CD14-positive monocyte (primary cell): ENCODE measurements around the gene PCBP3. TPM values are rescaled to one million over a fixed set of nuclear protein-coding genes. Genes with fewer than 3 reads are reported as not detected.

Experiments
- DNase-seq, 3 donors: peaks; one replicate each; pipeline ENCODE4 v3.0.0-alpha.2; 2011 to 2022
- H2AFZ ChIP-seq: 2 replicates; pipeline ENCODE4 v1.6.0; 2012; ENCODE audit warnings: mild to moderate bottlenecking, low read depth, low read length, inconsistent platforms; ENCODE audit not compliant: insufficient read depth, poor library complexity, severe bottlenecking
- H3K27ac ChIP-seq, 2 donors: 1 replicate in 1 of 2; 2 replicates in 1 of 2; pipeline ENCODE4 v1.5.1; 2012 to 2013; ENCODE audit warnings: low read length in 2 of 2, control low read depth in 1 of 2, inconsistent platforms in 1 of 2, low read depth in 1 of 2, mild to moderate bottlenecking in 1 of 2
- H3K27me3 ChIP-seq, 2 donors: one replicate each; pipeline versions ENCODE4 v1.6.0 to v1.6.1; 2011 to 2013; ENCODE audit warnings: low read length in 2 of 2; ENCODE audit not compliant: control insufficient read depth in 2 of 2, insufficient read depth in 2 of 2
- H3K36me3 ChIP-seq, 2 donors: replicated peaks in 1 of 2; 1 replicate in 1 of 2; 2 replicates in 1 of 2; pipeline versions ENCODE4 v1.5.1 to v1.6.1; 2012 to 2013; ENCODE audit warnings: low read length in 2 of 2, control low read depth in 1 of 2, inconsistent platforms in 1 of 2, mild to moderate bottlenecking in 1 of 2; ENCODE audit not compliant: insufficient read depth in 2 of 2, control insufficient read depth in 1 of 2
- H3K4me1 ChIP-seq, 2 donors: 1 replicate in 1 of 2; 2 replicates in 1 of 2; pipeline versions ENCODE4 v1.5.1 to v1.6.1; 2012 to 2013; ENCODE audit warnings: low read length in 2 of 2, control low read depth in 1 of 2, inconsistent platforms in 1 of 2, mild to moderate bottlenecking in 1 of 2, moderate library complexity in 1 of 2; ENCODE audit not compliant: insufficient read depth in 2 of 2, control insufficient read depth in 1 of 2
- H3K4me2 ChIP-seq: replicated peaks from 2 replicates; pipeline ENCODE3; 2012; ENCODE audit warnings: low read length, moderate library complexity, mild to moderate bottlenecking; ENCODE audit not compliant: poor library complexity, severe bottlenecking; ENCODE audit errors: extremely low read depth
- H3K4me3 ChIP-seq, 3 experiments: fragments of 200-600 bp in 1 of 3; sonication (generic) in 1 of 3; replicated peaks in 1 of 3; 1 replicate in 2 of 3; 2 replicates in 1 of 3; pipeline ENCODE4 v1.5.1; 2011 to 2013; ENCODE audit warnings: low read length in 3 of 3, mild to moderate bottlenecking in 3 of 3, control low read depth in 2 of 3, low read depth in 2 of 3, inconsistent platforms in 1 of 3, moderate library complexity in 1 of 3
- H3K79me2 ChIP-seq: 2 replicates; pipeline ENCODE4 v1.6.0; 2012; ENCODE audit warnings: mild to moderate bottlenecking, control low read depth, inconsistent platforms, low read length, moderate library complexity; ENCODE audit not compliant: insufficient read depth
- H3K9ac ChIP-seq: 2 replicates; pipeline ENCODE4 v1.6.0; 2017; ENCODE audit warnings: low read length, mild to moderate bottlenecking; ENCODE audit not compliant: insufficient read depth, poor library complexity, severe bottlenecking
- H3K9me3 ChIP-seq, 2 donors: replicated peaks in 1 of 2; 1 replicate in 1 of 2; 2 replicates in 1 of 2; pipeline versions ENCODE4 v1.5.1 to v1.6.1; 2012 to 2013; ENCODE audit warnings: low read length in 2 of 2, control low read depth in 1 of 2; ENCODE audit not compliant: control insufficient read depth in 1 of 2, insufficient read depth in 1 of 2
- H4K20me1 ChIP-seq: 2 replicates; pipeline ENCODE4 v1.6.0; 2012; ENCODE audit warnings: mild to moderate bottlenecking, low read length, control low read depth, moderate library complexity; ENCODE audit not compliant: insufficient read depth
- H3K27ac Mint-ChIP-seq, 7 donors: one replicate each; pipeline ENCODE4 v1.8.0; 2020; ENCODE audit warnings: mild to moderate bottlenecking in 7 of 7, mixed read lengths in 7 of 7, moderate library complexity in 6 of 7, inconsistent platforms in 2 of 7
- H3K27me3 Mint-ChIP-seq, 3 donors: one replicate each; pipeline ENCODE4 v1.8.0; 2021 to 2022; ENCODE audit warnings: low read depth in 3 of 3, mild to moderate bottlenecking in 3 of 3, mixed read lengths in 3 of 3, moderate library complexity in 3 of 3, inconsistent platforms in 1 of 3
- H3K36me3 Mint-ChIP-seq, 2 donors: one replicate each; pipeline ENCODE4 v1.8.0; 2020; ENCODE audit warnings: mixed read lengths in 2 of 2, inconsistent platforms in 1 of 2, mild to moderate bottlenecking in 1 of 2
- H3K4me1 Mint-ChIP-seq: one replicate; pipeline ENCODE4 v1.8.0; 2020; ENCODE audit warnings: mild to moderate bottlenecking, mixed read lengths
- H3K4me3 Mint-ChIP-seq, 2 donors: one replicate each; pipeline ENCODE4 v1.8.0; 2020; ENCODE audit warnings: mild to moderate bottlenecking in 2 of 2, mixed read lengths in 2 of 2, moderate library complexity in 1 of 2
- H3K9me3 Mint-ChIP-seq, 7 donors: one replicate each; pipeline ENCODE4 v1.8.0; 2020 to 2022; ENCODE audit warnings: mixed read lengths in 7 of 7, mild to moderate bottlenecking in 6 of 7, moderate library complexity in 6 of 7, inconsistent platforms in 2 of 7
- WGBS: methylation state at CpG from one replicate; pipeline ENCODE4 v1.1.5; 2013; ENCODE audit warnings: missing lambda C conversion rate; ENCODE audit not compliant: insufficient coverage; 5-methylcytosine and 5-hydroxymethylcytosine counted together
- intact Hi-C, 2 donors: fragments of 100-400 bp; cut with micrococcal nuclease; formaldehyde crosslinking; loops; one replicate each; pipeline versions ENCODE4 v1.15.0 to v1.15.1; 2023
- polyA plus RNA-seq, 3 donors: library from polyadenylated mRNA; depleted of rRNA in 1 of 3; unstranded in 2 of 3; stranded (reverse) in 1 of 3; fragments of 300-500 nt in 2 of 3; fragments of >200 nt in 1 of 3; fragmentation: Illumina TruSeq in 2 of 3; gene quantifications; 1 replicate in 2 of 3; 2 replicates in 1 of 3; pipeline ENCODE4 v1.2.3, GENCODE V29; 2012 to 2021
- TF ChIP-seq, protein P1 (sequence below): fragments of 200-600 bp; IDR thresholded peaks from one replicate; pipeline ENCODE4 v1.8.0; 2022; ENCODE audit warnings: antibody characterized with exemption, mild to moderate bottlenecking

Gene PCBP3
- polyA plus RNA-seq, 3 donors, result 0.34 to 0.49 TPM; not detected in 1

DNA sequence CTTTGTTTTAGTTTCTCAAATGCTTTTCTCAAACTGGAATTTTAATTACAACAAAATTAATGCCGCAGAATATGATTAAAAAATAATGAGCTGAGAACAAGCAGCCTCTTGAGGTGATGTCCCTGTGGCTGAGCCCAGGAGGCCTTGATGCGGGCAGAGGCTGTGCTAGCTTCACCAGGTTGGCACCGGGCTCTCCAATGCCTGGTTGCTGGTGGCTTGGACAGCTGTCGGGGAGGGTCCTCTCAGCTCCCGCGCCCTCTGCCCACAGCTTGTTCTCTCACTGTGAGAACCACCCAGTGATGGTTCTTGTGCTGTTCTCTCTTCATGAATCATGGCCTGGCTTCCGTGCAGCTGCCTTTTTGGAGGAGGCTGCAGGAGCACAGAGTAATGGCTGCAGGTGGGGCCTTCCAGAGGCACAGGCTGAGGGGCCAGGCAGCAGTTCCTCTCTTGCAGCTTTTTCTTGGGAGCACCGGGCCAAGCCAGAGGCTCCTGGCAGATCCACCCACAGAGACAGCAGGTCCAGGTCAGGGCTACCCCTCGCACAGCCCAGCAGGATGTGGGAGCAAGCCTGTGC lies 156.3 kb downstream of the PCBP3 start:
- no peaks in the 10 kb centered on the region for H3K36me3 Mint-ChIP-seq
- no peak overlapping the region for H3K4me3 Mint-ChIP-seq
- Histone ChIP-seq H3K4me2 (no peak overlapping the region), H3K79me2 (no peaks in the 10 kb centered on the region), H3K9ac (no peak overlapping the region), H3K27me3 (no peaks in the 10 kb centered on the region), H3K27ac (no peak overlapping the region), H3K4me1 (no peaks in the 10 kb centered on the region), H3K36me3 (no peaks in the 10 kb centered on the region), H2AFZ (no peak overlapping the region), H4K20me1 (no peaks in the 10 kb centered on the region), H3K9me3 (no peaks in the 10 kb centered on the region), H3K4me3 (no peak overlapping the region)
- no peaks in the 10 kb centered on the region for H3K4me1 Mint-ChIP-seq
- intact Hi-C loops, result loop anchor here in 1 of 2 donors (10.0 kb wide), 1 partner anchor 145 kb away; no protein-coding TSS in a partner anchor
- TF ChIP-seq, protein P1, sequence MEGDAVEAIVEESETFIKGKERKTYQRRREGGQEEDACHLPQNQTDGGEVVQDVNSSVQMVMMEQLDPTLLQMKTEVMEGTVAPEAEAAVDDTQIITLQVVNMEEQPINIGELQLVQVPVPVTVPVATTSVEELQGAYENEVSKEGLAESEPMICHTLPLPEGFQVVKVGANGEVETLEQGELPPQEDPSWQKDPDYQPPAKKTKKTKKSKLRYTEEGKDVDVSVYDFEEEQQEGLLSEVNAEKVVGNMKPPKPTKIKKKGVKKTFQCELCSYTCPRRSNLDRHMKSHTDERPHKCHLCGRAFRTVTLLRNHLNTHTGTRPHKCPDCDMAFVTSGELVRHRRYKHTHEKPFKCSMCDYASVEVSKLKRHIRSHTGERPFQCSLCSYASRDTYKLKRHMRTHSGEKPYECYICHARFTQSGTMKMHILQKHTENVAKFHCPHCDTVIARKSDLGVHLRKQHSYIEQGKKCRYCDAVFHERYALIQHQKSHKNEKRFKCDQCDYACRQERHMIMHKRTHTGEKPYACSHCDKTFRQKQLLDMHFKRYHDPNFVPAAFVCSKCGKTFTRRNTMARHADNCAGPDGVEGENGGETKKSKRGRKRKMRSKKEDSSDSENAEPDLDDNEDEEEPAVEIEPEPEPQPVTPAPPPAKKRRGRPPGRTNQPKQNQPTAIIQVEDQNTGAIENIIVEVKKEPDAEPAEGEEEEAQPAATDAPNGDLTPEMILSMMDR, result no peak
- H3K27me3 Mint-ChIP-seq, result peaks cover 0 to 1% (median 0%) of the 10 kb centered on the region in 3 donors
- no peak overlapping the region for H3K27ac Mint-ChIP-seq
- no peaks in the 10 kb centered on the region for H3K9me3 Mint-ChIP-seq
- DNase-seq, result no peak
- WGBS, result 93% methylated on average over 5 of the region's 9 CpGs

DNA sequence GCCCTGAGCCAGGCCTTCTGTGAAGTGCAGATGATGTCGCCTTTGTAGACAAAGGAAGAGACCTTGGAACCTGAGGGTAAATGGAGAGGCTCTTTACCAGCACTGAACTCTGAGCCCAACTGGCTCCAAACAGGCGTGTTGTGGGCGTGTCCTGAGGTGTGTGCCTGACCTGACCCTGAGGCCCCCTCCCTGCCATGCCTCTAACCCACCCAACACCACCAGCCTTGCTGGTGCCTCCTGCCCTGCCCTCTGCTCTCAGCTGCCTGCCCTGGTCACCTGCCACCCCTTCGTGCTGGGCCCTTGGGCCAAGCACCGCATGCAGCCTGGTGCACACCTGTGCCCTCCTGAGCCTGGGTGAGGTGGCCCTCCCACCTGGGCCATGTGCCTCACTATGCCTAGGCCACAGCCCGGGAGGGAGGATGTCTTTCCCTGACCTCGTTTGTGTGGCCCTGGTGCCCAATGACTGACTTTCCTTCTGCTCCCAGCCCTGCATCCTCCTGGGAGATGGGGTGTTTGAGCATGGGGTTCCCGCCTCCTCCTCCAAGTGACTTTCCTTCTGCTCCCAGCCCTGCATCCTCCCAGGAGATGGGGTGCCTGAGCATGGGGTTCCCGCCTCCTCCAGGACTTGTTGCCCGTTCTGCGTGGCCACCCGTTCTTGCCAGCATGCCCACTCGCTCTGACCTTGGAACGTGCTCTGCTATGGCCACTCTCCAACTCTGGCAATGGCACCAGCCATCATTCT lies 157.0 kb downstream of the PCBP3 start:
- WGBS, result 94% methylated on average over 9 of the region's 14 CpGs
- H3K79me2 ChIP-seq, result no peaks in the 10 kb centered on the region
- no peak for DNase-seq
- intact Hi-C loops, result loop anchor here in 1 of 2 donors (10.0 kb wide), 1 partner anchor 146 kb away; no protein-coding TSS in a partner anchor
- no peaks in the 10 kb centered on the region for H3K9me3 ChIP-seq
- no peaks in the 10 kb centered on the region for H3K4me1 ChIP-seq
- no peak overlapping the region for H3K27ac ChIP-seq
- H3K4me2 ChIP-seq, result no peak overlapping the region
- no peaks in the 10 kb centered on the region for H3K36me3 ChIP-seq
- H3K27ac Mint-ChIP-seq, result no peak overlapping the region
- H3K4me3 Mint-ChIP-seq, result no peak overlapping the region
- no peaks in the 10 kb centered on the region for H3K27me3 ChIP-seq
- no peak overlapping the region for H2AFZ ChIP-seq
- H3K36me3 Mint-ChIP-seq, result no peaks in the 10 kb centered on the region
- H3K27me3 Mint-ChIP-seq, result peaks cover 0 to 1% (median 0%) of the 10 kb centered on the region in 3 donors
- no peak overlapping the region for H3K4me3 ChIP-seq
- TF ChIP-seq, protein P1, result no peak
- H3K9ac ChIP-seq, result no peak overlapping the region
- H3K4me1 Mint-ChIP-seq, result no peaks in the 10 kb centered on the region
- no peaks in the 10 kb centered on the region for H3K9me3 Mint-ChIP-seq
- no peaks in the 10 kb centered on the region for H4K20me1 ChIP-seq
